NB4 (cell line): ENCODE data around the gene NPDC1.

Experiments
- MAX ChIP-seq: IDR thresholded peaks from 2 replicates; pipeline ENCODE4 v1.6.1; 2011; ENCODE audit warnings: low read depth, low read length
- MYC ChIP-seq: IDR thresholded peaks from 2 replicates; pipeline ENCODE4 v1.6.1; 2011; ENCODE audit warnings: low read depth, low read length
- POLR2A ChIP-seq: IDR thresholded peaks from 2 replicates; pipeline ENCODE4 v1.6.1; 2011; ENCODE audit warnings: mild to moderate bottlenecking; ENCODE audit not compliant: insufficient read length; ENCODE audit errors: extremely low read depth
- TF ChIP-seq, protein P1 (sequence below): IDR thresholded peaks from one replicate; pipeline ENCODE4 v1.5.1; 2012; ENCODE audit warnings: low read depth, low read length

- TF ChIP-seq, protein P1, sequence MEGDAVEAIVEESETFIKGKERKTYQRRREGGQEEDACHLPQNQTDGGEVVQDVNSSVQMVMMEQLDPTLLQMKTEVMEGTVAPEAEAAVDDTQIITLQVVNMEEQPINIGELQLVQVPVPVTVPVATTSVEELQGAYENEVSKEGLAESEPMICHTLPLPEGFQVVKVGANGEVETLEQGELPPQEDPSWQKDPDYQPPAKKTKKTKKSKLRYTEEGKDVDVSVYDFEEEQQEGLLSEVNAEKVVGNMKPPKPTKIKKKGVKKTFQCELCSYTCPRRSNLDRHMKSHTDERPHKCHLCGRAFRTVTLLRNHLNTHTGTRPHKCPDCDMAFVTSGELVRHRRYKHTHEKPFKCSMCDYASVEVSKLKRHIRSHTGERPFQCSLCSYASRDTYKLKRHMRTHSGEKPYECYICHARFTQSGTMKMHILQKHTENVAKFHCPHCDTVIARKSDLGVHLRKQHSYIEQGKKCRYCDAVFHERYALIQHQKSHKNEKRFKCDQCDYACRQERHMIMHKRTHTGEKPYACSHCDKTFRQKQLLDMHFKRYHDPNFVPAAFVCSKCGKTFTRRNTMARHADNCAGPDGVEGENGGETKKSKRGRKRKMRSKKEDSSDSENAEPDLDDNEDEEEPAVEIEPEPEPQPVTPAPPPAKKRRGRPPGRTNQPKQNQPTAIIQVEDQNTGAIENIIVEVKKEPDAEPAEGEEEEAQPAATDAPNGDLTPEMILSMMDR, result no peak
- TF ChIP-seq POLR2A (no peak), MAX (no peak), MYC (no peak)
Observed at GRCh38 chr9:137015540-137015930, 30.4 kb downstream of the NPDC1 start.
